ENCODE data around the gene WDR38.

WDR38 gene

GRCh38 chr9:124882231-124882630 lies 29.0 kb downstream of the WDR38 start:
- no peak for DNase-seq (ENCODE audit: low read depth in 2 of 2)

- DNase-seq (ENCODE audit: low read depth in 2 of 2) = no peak
These were observed 31.1 kb downstream of the WDR38 start for GRCh38 chr9:124884376-124884775.

GRCh38 chr9:124885551-124885950 lies 32.3 kb downstream of the WDR38 start:
- DNase-seq (ENCODE audit: low read depth in 2 of 2) = no peak

GRCh38 chr9:124886461-124886860 lies 33.2 kb downstream of the WDR38 start:
- DNase-seq (ENCODE audit: low read depth in 2 of 2) = no peak

GRCh38 chr9:124886866-124887492 lies 33.7 kb downstream of the WDR38 start:
- no peak for DNase-seq (ENCODE audit: low read depth in 2 of 2)

- DNase-seq (ENCODE audit: low read depth in 2 of 2) = no peak
These were observed 34.6 kb downstream of the WDR38 start for GRCh38 chr9:124887832-124888231.

GRCh38 chr9:124889006-124889405 lies 35.7 kb downstream of the WDR38 start:
- DNase-seq (ENCODE audit: low read depth in 2 of 2) = no peak

- no peak for DNase-seq (ENCODE audit: low read depth in 2 of 2)
These were observed 36.9 kb downstream of the WDR38 start for GRCh38 chr9:124890179-124890578.

- DNase-seq (ENCODE audit: low read depth in 2 of 2) = no peak
These were observed 40.9 kb downstream of the WDR38 start for GRCh38 chr9:124894035-124894740.

- no peak for DNase-seq (ENCODE audit: low read depth in 2 of 2)
These were observed 41.5 kb downstream of the WDR38 start for GRCh38 chr9:124894741-124895170.

- DNase-seq (ENCODE audit: low read depth in 2 of 2) = no peak
These were observed 44.6 kb downstream of the WDR38 start for GRCh38 chr9:124897570-124898460.

- no peak for DNase-seq (ENCODE audit: low read depth in 2 of 2)
These were observed 46.6 kb downstream of the WDR38 start for GRCh38 chr9:124899845-124900244.

- no peak for DNase-seq (ENCODE audit: low read depth in 2 of 2)
These were observed 53.7 kb downstream of the WDR38 start for GRCh38 chr9:124906966-124907365.

All from stimulated activated CD4-positive, alpha-beta T cell treated with anti-CD3 and anti-CD28 coated beads, Interleukin-15, amount 100 ng/mL, for 48 hours (primary cell).